H9 (cell line): ENCODE measurements around the gene EVX2. TPM values are rescaled to one million over a fixed set of nuclear protein-coding genes. Genes with fewer than 3 reads are reported as not detected.

Experiments
- DNase-seq: peaks from one replicate; pipeline ENCODE4 v3.0.0-alpha.2; 2017
- H2AFZ ChIP-seq: one replicate; pipeline ENCODE4 v1.6.1; 2013; ENCODE audit warnings: mild to moderate bottlenecking, low read length, control low read depth, moderate library complexity
- H2AK5ac ChIP-seq: 2 replicates; pipeline ENCODE4 v1.6.1; 2013; ENCODE audit warnings: low read length, control low read depth, mixed read lengths; ENCODE audit not compliant: insufficient read length
- H2BK120ac ChIP-seq: one replicate; pipeline ENCODE4 v1.6.1; 2013; ENCODE audit warnings: low read depth, mild to moderate bottlenecking, low read length, control low read depth, inconsistent platforms; ENCODE audit not compliant: poor library complexity, severe bottlenecking
- H2BK12ac ChIP-seq: 2 replicates; pipeline ENCODE4 v1.6.1; 2013; ENCODE audit warnings: low read length, control low read depth, mixed read lengths, low read depth; ENCODE audit not compliant: insufficient read length
- H2BK15ac ChIP-seq: 2 replicates; pipeline ENCODE4 v1.6.1; 2013; ENCODE audit warnings: low read depth, low read length, control low read depth
- H2BK20ac ChIP-seq: one replicate; pipeline ENCODE4 v1.6.1; 2013; ENCODE audit warnings: low read depth, mild to moderate bottlenecking, low read length, control low read depth, inconsistent platforms; ENCODE audit not compliant: poor library complexity, severe bottlenecking
- H2BK5ac ChIP-seq: 2 replicates; pipeline ENCODE4 v1.6.1; 2013; ENCODE audit warnings: low read length, control low read depth, mixed read lengths; ENCODE audit not compliant: insufficient read length
- H3K14ac ChIP-seq: 2 replicates; pipeline ENCODE4 v1.6.1; 2013; ENCODE audit warnings: low read length, control low read depth; ENCODE audit not compliant: insufficient read depth
- H3K18ac ChIP-seq: 2 replicates; pipeline ENCODE4 v1.6.1; 2013; ENCODE audit warnings: low read depth, mild to moderate bottlenecking, mixed read lengths, low read length, control low read depth; ENCODE audit not compliant: insufficient read length
- H3K23ac ChIP-seq: 2 replicates; pipeline ENCODE4 v1.6.1; 2013; ENCODE audit warnings: low read length, control low read depth, mixed read lengths, low read depth; ENCODE audit not compliant: insufficient read length
- H3K23me2 ChIP-seq: 2 replicates; pipeline ENCODE4 v1.6.1; 2013; ENCODE audit warnings: low read depth, mild to moderate bottlenecking, mixed read lengths, low read length, control low read depth; ENCODE audit not compliant: insufficient read length, poor library complexity, severe bottlenecking
- H3K27ac ChIP-seq: 2 replicates; pipeline ENCODE4 v1.5.1; 2013; ENCODE audit warnings: low read length, control low read depth, mixed read lengths, low read depth; ENCODE audit not compliant: insufficient read length
- H3K27me3 ChIP-seq: 2 replicates; pipeline ENCODE4 v1.6.1; 2013; ENCODE audit warnings: low read length, control low read depth, inconsistent platforms; ENCODE audit not compliant: insufficient read depth
- H3K4ac ChIP-seq: 2 replicates; pipeline ENCODE4 v1.6.1; 2013; ENCODE audit warnings: low read depth, mild to moderate bottlenecking, control low read depth, inconsistent platforms, low read length, moderate library complexity
- H3K4me1 ChIP-seq: 2 replicates; pipeline ENCODE4 v1.6.1; 2013; ENCODE audit warnings: low read length, control low read depth, inconsistent platforms; ENCODE audit not compliant: insufficient read depth
- H3K4me2 ChIP-seq: 2 replicates; pipeline ENCODE4 v1.6.1; 2013; ENCODE audit warnings: low read length, control low read depth, mixed read lengths; ENCODE audit not compliant: insufficient read length, insufficient read depth
- H3K56ac ChIP-seq: 2 replicates; pipeline ENCODE4 v1.6.1; 2013; ENCODE audit warnings: low read depth, mild to moderate bottlenecking, mixed read lengths, low read length, control low read depth; ENCODE audit not compliant: insufficient read length
- H3K79me1 ChIP-seq: 2 replicates; pipeline ENCODE4 v1.6.1; 2013; ENCODE audit warnings: low read depth, mild to moderate bottlenecking, moderate library complexity, low read length, control low read depth, inconsistent platforms; ENCODE audit not compliant: insufficient read depth, poor library complexity, severe bottlenecking
- H3K79me2 ChIP-seq: 2 replicates; pipeline ENCODE4 v1.6.1; 2013; ENCODE audit warnings: low read length, control low read depth, inconsistent platforms; ENCODE audit not compliant: insufficient read depth
- H3K9ac ChIP-seq: 2 replicates; pipeline ENCODE4 v1.6.1; 2013; ENCODE audit warnings: low read length, control low read depth, mixed read lengths; ENCODE audit not compliant: insufficient read length; ENCODE audit errors: extremely low read depth
- H3K9me3 ChIP-seq: one replicate; pipeline ENCODE4 v1.6.1; 2013; ENCODE audit warnings: low read depth, low read length, inconsistent platforms; ENCODE audit not compliant: control insufficient read depth
- H3T11ph ChIP-seq: one replicate; pipeline ENCODE4 v1.6.1; 2013; ENCODE audit warnings: mild to moderate bottlenecking, low read length, control low read depth, inconsistent platforms
- H4K20me1 ChIP-seq: one replicate; pipeline ENCODE4 v1.6.1; 2013; ENCODE audit not compliant: control insufficient read depth, insufficient read length, insufficient read depth
- H4K5ac ChIP-seq: 2 replicates; pipeline ENCODE4 v1.6.1; 2013; ENCODE audit warnings: low read depth, mild to moderate bottlenecking, mixed read lengths, low read length, control low read depth; ENCODE audit not compliant: insufficient read length
- H4K8ac ChIP-seq: replicated peaks from 2 replicates; pipeline ENCODE4 v1.6.1; 2013; ENCODE audit warnings: low read length, control low read depth, mixed read lengths, low read depth; ENCODE audit not compliant: insufficient read length
- H4K91ac ChIP-seq: 2 replicates; pipeline ENCODE4 v1.6.1; 2013; ENCODE audit warnings: low read depth, mild to moderate bottlenecking, moderate library complexity, mixed read lengths, low read length, control low read depth; ENCODE audit not compliant: insufficient read length
- H3K27ac Mint-ChIP-seq, 3 experiments: 2 replicates in 2 of 3; 3 replicates in 1 of 3; pipeline ENCODE4 v1.8.0; 2020 to 2021; ENCODE audit warnings: mixed read lengths in 3 of 3, mild to moderate bottlenecking in 1 of 3, moderate library complexity in 1 of 3
- H3K27me3 Mint-ChIP-seq: 2 replicates; pipeline ENCODE4 v1.8.0; 2021; ENCODE audit warnings: low read depth, mild to moderate bottlenecking, moderate library complexity, mixed read lengths
- H3K36me3 Mint-ChIP-seq, 3 experiments: 2 replicates in 2 of 3; 3 replicates in 1 of 3; pipeline ENCODE4 v1.8.0; 2020 to 2021; ENCODE audit warnings: low read depth in 3 of 3, mixed read lengths in 3 of 3; ENCODE audit not compliant: insufficient read depth in 1 of 3
- H3K4me1 Mint-ChIP-seq, 2 experiments: 2 replicates each; pipeline ENCODE4 v1.8.0; 2020; ENCODE audit warnings: mixed read lengths in 2 of 2
- H3K4me3 Mint-ChIP-seq, 2 experiments: 2 replicates in 1 of 2; 3 replicates in 1 of 2; pipeline ENCODE4 v1.8.0; 2020 to 2021; ENCODE audit warnings: mild to moderate bottlenecking in 2 of 2, mixed read lengths in 2 of 2, moderate library complexity in 1 of 2
- H3K9me3 Mint-ChIP-seq, 2 experiments: 2 replicates in 1 of 2; 3 replicates in 1 of 2; pipeline ENCODE4 v1.8.0; 2020; ENCODE audit warnings: mild to moderate bottlenecking in 2 of 2, mixed read lengths in 2 of 2, moderate library complexity in 1 of 2
- CTCF ChIP-seq: fragments of 200-600 bp; sonication (generic); conservative IDR thresholded peaks from 3 replicates; pipeline ENCODE4 v1.8.0; 2021; ENCODE audit warnings: antibody characterized with exemption, mild to moderate bottlenecking
- WGBS: extraction: QIAGEN DNeasy Blood & Tissue Kit; methylation state at CpG from one replicate; pipeline ENCODE4 v1.1.7; 2013; ENCODE audit warnings: missing lambda C conversion rate, low lambda C conversion rate, mixed read lengths; ENCODE audit not compliant: insufficient read length; ENCODE audit errors: extremely low coverage; 5-methylcytosine and 5-hydroxymethylcytosine counted together
- total RNA-seq: library from RNA; stranded (reverse); gene quantifications from 2 replicates; pipeline ENCODE4 v1.2.1, GENCODE V29; 2021

The EVX2 gene
- total RNA-seq, 1 experiment from 2014 or later: not detected

- Histone ChIP-seq H3K23me2 (peaks cover 5% of the 10 kb centered on the region), H4K20me1 (no peaks in the 10 kb centered on the region), H3K4me1 (peaks cover 3% of the 10 kb centered on the region; the same call in 1 of the 2 replicates), H3K79me1 (no peaks in the 10 kb centered on the region), H3K27me3 (peaks cover 87% of the 10 kb centered on the region), H3K4me2 (peak overlapping the region; percentile 63), H3K23ac (no peak overlapping the region), H3K18ac (no peak overlapping the region), H2AFZ (no peak overlapping the region), H4K8ac (no peak overlapping the region), H3K79me2 (no peaks in the 10 kb centered on the region), H2AK5ac (no peak overlapping the region), H2BK20ac (no peak overlapping the region), H2BK12ac (no peak overlapping the region), H2BK120ac (no peak overlapping the region), H3K9ac (no peak overlapping the region), H4K5ac (no peak overlapping the region), H3K9me3 (no peaks in the 10 kb centered on the region), H3K14ac (no peak overlapping the region), H2BK5ac (no peak overlapping the region), H2BK15ac (no peak overlapping the region), H3K27ac (no peak overlapping the region), H3T11ph (no peak overlapping the region), H4K91ac (no peak overlapping the region), H3K56ac (no peak overlapping the region), H3K4ac (no peak overlapping the region)
- no CpG with 5 or more reads among the region's 18 CpGs for WGBS
- Mint-ChIP-seq H3K9me3 (peaks cover 5 to 29% of the 10 kb centered on the region in 2 experiments), H3K4me3 (peak overlapping the region in 1 of 2 experiments; percentile 76; a peak in 3 of 5 replicates), H3K27me3 (peaks cover 99% of the 10 kb centered on the region), H3K36me3 (no peaks in the 10 kb centered on the region; a peak in 1 of 7 replicates), H3K27ac (peak overlapping the region in 1 of 3 experiments; percentile 15; a peak in 1 of 7 replicates), H3K4me1 (peaks cover 24 to 37% of the 10 kb centered on the region in 2 experiments)
- no peak for DNase-seq
- no peak for TF ChIP-seq CTCF
Measured at GRCh38 chr2:176097820-176098365, 14.1 kb upstream of the EVX2 start.
